Astrocyte of the hippocampus (primary cell): ENCODE results near the gene TTLL1.
"Not testable (repeated sequence)": the region's sequence is repeated elsewhere in the genome, so short reads cannot be mapped to it uniquely, and the experiment has no call there.

Experiments
- DNase-seq: peaks from one replicate; pipeline ENCODE4 v3.0.0; 2011; ENCODE audit warnings: low read depth, low spot score

TTLL1 gene

DNA sequence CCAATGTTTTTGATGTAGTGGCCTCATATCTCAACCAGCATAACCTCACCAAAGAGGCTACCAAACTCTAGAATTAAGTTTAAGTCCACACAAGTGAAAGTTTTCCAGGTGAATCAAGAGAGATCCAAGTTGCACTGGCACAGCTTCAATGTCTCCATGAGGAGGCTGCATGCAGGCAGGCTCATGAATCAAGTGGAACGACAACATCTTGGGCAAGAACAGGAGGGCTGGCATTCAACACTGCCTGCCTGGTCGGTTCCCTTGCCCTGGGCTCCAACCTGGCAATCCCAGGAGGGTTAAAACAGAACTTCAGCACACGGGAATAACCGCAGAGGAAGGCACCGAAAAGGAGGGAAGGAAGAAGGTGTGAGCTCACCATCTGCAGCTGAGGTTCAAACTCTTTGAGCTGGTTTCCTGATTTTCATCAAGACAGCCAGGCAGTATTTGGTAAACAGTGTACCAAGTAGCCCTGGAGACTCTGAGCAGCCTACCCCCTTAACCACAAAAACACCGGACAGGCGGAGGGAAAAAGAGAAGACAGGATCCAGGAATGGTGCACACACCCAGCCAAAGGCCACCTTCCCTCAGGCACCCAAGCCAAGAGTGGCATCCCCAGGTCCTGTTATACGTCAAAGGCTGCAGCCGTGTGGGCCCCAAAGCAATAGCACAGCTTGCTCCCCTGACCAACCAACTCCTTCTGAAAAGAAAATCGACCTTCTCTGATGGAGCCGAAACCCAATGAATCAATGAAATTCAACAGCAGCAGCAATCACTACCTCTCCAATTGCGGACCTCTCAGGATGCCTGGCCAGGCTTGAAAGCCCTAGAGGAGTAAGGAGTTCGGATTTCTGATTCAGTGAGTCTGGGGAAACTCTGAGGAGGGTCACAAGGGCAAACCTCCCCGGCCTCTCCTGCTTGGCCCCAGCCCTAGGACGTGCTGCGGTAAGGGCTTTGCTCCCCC lies 75.6 kb downstream of the TTLL1 start:
- DNase-seq = peak; percentile 55

DNA sequence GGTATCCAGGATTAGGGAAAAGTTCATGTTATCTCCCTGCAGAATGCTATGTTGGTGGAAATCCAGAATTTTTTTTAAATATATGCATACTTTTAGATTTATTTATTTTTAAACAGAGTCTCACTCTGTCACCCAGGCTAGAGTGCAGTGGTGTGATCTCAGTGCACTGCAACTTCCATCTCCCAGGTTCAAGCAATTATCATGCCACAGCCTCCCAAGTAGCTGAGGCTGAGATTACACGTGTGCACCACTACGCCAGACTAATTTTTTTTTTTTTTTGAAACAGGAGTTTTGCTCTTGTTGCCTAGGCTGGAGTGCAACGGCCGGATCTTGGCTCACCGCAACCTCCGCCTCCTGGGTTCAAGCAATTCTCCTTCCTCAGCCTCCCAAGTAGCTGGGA lies 76.8 kb downstream of the TTLL1 start:
- DNase-seq = no peak

DNA sequence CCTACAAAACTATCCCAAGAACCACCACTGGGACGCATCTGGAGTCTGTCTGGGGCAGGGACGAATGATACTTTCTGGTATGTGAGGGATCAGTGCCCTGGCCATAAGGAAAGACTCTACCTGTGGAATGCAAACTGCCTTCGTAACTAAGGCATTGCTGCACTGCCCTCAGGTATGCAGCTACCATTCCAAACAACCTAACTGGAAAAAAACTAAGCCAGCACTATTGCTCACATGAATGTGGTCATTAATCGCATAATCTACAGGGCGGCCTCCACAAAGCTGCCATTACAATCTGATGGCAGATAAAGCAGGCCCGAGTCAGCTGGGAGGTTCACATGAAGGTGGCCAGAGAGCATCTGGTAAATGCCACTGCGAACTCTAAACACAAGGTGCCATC lies 78.1 kb downstream of the TTLL1 start:
- DNase-seq = peak; percentile 73

DNA sequence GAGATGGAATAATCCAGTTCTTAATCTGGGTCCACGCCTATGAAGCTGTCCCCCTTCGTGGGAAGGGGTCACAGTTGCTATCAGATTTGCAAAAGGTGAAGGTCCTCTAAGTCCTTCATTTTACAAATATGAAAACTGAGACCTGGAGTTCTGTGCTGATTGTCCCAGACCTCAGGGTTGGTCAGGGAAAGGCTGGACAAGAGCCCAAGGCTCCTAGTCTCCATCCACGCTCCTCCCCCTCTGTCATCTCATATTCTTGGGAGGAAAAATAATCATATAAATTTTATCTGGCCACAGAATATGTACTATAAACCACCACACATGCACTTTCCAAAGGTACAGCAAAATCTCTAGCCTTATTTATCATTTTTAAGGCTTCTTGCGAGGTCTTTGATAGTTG lies 79.7 kb downstream of the TTLL1 start:
- no peak for DNase-seq

DNA sequence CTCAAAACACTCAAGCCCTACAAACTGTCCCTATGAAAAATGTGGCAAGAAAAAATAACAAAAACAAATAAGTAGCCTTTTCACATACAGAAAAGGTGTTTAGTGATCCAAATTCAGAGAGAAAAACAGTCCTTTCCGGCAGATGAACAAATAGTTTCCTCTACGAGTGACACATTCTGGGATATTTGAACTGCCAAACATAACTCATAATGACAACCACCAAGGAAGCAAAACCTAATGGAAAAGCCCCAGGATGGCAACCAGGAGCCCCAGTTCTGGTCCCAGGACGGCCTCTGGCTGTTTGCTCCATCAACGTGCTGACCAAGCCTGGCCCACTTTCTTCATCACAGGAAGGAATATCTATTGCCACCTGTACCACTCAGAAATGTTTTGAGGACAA lies 80.3 kb downstream of the TTLL1 start:
- no peak for DNase-seq

DNA sequence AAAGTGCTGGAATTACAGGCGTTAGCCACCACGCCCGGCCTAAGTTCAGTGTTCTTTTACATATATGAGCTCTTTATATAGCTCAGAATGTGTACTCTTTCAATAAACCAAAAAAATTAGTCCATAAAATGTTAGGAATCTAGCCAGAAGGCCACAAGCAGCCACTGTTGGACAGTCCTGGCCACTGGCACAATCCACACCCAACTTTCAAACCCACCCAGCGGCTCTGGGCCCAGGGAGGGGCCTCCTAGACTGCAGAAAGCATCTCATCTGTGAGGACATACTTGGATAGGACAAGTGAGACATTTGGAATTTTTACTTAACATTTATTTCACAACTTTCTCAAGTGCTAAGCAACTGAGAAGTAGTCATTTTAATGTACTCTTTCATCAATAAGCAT lies 80.7 kb downstream of the TTLL1 start:
- DNase-seq = no peak

DNA sequence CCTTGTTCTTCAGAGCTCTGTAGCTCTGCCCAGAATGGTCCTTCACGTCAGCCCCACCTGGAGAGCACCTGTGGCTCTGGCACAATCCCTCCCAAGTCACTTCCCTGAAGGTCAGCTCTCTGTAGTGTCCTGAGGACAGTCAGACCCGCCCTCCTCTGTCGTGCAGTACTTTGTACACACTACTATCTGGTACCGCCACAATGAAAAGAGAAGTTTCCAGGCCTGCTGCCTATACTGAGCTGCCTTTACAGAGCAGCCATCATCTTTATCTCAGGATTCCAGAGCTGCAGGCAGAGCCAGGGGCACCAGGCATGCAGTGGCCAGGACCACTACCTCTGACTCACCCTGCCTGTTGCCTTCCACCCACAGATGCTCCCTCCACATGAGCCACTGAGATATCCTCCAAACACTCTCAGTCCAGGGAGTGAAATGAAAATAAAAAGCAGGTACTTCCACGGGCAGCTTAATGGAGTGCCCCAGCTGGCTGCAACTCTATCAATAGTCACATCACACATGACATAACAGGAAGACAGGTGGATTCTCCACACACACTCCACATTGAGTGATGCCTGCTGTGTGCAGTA lies 81.6 kb downstream of the TTLL1 start:
- DNase-seq = peak; percentile 70

DNA sequence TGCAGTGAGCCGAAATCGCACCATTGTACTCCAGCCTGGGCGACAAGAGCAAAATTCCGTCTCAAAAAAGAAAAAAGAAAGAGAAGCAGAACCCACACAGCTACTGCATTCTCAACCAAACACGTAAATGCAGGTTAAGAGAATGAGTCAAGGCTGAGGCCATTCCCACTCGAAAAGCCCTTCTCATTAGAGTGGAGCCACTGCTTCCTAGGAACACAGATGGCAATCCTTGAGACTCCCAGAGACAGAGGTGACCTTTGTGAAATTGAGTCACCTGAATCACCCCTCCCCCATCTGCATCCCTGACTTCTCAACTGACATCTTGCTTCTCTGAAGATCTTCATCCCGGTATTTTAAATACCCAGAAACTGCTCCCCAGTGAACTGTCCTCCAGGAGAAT lies 82.4 kb downstream of the TTLL1 start:
- DNase-seq = peak; percentile 40

DNA sequence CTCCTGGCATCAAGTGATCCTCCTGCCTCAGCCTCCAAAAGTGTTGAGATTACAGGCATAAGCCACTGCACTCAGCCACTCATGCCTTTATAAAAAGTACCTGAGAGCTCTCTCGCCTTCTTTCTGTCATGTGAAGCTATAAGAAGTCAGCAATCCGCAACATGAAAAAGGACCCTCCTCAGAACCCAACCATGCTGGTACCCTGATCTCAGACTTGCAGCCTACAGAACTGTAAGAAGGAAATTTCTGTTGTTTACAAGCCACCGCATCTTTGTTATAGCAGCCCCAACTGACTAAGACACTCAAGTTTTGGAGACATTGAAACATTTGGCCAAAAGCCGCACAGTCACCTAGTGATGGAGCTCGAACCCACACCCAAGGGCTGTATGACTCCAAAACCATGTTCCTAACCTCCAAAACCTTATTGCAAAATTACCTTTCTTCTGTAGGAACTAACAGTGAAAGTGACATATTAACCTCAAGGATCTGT lies 83.1 kb downstream of the TTLL1 start:
- no peak for DNase-seq

DNA sequence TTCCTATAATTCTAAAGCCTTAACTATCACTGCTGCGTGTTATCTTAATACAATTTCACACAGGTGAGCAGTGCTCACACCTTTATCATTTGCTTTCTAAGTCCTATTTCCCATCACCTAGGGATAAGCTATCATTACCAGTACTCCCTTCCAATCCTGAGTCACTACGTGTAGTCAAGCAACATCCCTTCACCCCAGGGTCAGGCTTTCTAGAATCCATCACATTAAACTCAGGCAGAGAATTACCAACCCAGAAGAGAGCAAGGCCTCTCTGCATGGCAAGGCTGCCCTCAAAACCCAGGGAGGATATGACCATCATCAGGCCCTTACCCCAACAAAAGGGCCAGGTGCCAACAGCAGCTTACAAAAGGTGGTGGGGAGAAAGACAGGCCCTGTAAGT lies 84.1 kb downstream of the TTLL1 start:
- no peak for DNase-seq

DNA sequence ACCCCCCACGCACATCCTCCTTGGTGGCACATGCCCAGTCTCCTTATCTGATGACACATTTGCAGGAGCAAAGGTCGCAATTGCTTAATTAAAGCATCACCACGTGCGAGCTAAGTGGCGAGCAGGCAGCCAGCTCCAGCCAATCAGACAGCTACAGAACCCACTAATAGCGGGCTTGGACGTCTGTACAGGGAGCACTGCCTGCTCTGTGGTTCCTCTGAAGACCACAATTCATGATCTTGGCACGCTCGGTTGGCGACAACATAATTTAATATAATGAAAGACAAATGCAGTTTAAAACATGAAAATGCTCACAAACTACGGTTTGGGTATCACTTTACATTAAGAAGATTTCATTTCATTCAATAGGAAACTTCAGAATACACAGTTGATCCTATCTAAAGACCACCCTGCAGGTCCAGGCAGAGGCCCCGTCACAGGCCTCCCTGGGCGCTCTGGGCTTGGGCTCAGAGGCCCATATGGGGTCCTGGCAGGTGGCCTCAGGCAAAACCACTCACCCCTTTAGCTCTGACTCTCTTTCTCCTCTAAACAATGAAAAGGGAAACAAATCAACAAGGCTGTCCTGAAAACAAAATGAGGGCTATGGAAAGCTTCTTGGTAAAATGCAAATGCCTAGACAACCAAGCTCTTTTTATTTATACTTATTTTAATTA lies 84.7 kb downstream of the TTLL1 start:
- DNase-seq = peak; percentile 69

DNA sequence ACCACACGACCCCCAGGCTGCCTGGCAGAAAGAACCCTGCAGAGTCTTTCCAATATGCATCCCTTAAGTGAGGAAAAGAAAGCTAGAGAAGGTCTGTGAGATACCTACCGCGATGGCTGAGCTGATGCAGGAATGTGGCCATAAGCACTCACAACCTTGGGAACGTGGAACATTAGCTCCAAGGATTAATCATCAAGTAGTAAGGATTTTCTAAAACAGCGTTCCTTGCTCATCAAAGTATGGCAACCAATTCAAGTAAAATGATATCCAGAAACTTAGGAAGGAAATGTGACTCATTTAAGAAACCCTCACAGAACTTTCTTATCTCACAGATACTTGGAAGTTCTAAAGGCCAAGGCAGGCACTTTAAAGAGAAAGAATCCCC lies 87.0 kb downstream of the TTLL1 start:
- peak; percentile 56 for DNase-seq

DNA sequence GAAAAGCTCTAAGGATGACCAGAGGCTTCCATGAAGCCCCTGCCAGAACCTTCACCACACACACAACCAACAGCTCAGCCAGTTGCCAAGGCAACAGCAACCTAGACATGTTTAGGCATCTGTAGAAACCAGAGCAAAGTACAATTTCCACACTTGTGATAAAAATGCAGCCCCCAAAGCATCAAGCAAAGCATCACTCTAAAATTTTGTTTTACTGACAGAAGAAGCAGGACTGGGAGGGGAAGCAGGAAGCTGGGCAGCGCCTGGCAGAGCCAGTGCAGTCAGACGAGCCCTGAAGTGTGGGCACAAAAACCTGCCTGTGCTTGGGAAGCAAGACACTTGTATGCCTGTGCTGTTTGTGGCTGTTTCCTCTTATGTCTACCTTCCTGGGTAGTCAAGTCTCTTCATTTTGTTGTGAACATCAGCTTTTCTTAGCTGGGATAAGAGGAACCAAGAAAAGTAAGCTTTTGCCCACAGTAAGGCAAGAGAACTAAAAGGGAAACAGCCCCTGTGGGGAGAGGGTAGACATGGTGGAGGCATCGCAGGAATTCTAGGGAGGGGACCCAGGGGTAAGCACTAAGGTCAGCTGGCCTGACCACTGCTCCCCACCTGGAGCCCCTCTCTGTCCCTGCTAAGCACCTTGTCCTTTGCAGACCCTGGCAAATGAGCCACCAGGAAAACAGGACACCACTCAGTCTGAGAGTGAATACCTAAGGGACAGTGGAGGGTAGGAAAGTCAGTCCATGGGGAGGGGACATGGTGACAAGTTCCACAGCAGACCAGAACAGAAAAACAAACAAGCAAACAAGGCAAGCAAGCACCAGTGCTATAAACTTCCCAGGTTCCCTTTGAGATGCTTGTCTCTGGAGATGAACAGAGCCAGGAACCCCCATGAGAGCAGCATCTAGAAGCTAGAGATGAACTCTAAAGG lies 87.7 kb downstream of the TTLL1 start:
- peak; percentile 75 for DNase-seq

DNA sequence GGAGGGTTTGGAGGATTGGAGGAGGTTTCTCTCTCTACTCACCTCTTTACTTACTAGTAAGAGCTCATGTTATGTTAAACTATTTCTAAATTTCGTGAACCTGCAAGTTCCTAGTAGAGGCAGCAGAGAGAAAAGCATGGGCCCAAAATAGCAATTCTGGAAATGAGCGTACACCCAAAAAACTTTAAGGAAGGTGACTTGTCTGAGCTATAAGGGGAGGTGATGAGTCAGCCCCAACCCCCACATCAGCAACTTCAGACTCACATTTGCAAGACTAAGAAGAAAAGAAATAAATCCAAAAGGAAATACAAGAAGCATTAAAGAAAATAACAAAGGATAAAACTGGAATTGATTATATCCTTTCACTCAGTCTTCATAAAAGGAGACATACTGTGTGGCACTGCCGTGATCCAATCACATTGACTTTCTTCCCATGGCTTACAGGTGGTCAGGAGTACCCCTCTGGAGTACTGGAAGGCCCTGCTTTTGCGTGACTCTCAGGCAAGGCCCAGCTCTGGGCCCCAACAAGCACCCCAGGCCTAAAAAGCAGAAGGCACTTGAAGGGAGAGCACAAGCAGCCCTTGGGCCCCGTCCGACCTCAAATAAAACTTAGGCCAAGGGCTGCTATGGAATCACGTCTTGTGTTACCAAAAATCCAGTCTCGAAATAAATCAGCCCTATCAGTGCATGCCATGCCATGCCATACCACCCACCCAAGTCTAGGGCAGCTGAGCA lies 88.6 kb downstream of the TTLL1 start:
- DNase-seq = no peak

DNA sequence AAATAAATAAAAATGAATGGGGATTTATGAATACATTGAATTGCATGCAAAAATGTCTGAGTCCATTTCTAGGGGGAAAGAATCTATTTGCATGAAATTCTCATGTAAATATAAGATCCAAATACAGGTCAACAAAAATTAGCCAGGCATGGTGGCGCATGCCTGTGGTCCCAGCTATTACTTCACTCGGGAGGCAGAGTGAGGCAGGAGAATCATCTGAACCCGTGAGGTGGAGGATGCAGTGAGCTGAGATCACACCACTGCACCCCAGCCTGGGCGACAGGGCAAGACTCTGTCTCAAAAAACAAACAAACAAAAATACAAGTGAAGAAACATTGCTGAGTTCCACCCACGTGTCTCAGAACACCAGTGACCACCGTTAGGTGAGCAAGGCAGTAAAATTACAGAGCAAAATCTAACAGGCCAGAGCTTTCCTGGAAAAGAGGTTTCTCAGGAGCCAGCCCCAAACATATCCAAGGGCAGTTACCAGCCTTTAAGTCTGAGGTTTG lies 91.6 kb downstream of the TTLL1 start:
- DNase-seq = no peak

DNA sequence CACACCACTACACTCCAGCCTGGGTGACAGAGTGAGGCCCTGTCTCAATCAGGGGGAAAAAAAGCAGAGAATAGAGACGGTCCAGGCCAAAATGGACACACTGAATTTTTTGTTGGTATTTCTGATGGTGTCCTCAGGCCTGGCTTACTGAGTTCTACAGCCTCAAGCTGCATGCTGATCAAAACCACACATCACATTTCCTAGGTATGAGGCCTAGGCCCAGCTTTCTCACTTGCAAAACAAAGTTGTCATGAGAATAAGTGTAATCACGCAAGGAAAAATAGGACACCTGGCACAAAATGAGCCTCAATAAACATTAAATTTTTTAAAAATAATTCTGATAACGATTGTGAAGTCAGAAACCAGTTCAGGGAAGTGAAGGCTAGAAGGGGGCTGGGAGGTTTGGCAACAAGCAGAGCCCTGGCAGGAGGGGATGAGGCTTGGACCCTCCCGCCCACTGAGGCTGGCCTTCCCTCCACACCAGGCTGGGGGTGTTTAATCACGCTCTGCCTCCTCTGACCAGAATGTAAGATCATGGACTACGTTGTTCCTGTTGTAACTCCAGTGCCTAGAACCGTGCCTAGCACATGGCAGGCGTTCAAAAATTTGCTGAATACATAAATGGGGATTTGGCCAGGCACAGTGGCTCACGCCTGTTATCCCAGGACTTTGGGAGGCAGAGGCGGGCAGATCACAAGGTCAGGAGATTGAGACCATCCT lies 92.4 kb downstream of the TTLL1 start:
- DNase-seq = peak; percentile 37

DNA sequence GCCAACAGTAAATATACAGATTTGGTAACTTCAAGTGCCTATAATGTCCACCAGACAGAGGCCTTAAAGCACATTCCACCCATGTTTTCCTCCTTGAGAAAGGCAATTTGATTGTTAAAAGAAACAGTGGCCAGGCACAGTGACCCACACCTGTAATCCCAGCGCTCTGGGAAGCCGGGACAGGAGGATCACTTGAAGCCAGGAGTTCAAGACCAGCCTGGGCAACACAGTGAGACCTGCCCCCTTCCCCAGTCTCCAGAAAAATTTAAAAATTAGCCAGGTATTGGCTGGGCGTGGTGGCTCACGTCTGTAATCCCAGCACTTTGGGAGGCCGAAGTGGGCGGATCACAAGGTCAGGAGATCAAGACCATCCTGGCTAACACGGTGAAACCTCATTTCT lies 93.5 kb downstream of the TTLL1 start:
- not testable (repeated sequence) for DNase-seq

DNA sequence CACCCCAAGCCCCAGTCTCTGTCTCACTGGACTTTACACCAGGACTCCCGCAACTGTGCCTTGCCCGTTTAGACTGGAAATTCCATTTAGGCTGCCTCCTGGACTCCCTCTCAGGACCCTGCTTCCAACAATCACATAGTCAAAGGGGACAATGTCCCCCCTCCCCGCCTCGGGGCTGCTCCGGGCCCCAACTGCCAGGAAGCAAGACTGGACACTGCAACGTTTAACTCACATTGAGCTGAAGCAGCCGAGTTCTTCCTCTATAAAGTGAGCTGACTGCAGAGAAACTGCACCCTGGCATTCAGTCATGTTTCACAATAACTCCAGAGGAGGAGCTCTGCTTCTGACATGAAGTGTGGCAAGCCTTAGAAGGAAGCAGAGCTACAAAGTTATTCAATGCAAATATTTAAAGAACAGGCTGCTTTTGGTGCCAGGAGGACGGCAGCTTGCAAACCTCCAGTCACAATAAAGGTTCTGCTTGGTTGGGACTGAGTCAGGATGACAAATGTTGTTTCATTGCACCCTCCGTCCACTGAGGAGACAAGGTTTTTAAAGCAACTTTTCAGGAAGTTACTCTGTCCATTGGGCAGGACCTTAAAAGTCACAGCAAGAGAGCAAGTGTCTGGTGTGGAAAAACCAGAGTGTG lies 94.2 kb downstream of the TTLL1 start:
- peak; percentile 88 for DNase-seq

DNA sequence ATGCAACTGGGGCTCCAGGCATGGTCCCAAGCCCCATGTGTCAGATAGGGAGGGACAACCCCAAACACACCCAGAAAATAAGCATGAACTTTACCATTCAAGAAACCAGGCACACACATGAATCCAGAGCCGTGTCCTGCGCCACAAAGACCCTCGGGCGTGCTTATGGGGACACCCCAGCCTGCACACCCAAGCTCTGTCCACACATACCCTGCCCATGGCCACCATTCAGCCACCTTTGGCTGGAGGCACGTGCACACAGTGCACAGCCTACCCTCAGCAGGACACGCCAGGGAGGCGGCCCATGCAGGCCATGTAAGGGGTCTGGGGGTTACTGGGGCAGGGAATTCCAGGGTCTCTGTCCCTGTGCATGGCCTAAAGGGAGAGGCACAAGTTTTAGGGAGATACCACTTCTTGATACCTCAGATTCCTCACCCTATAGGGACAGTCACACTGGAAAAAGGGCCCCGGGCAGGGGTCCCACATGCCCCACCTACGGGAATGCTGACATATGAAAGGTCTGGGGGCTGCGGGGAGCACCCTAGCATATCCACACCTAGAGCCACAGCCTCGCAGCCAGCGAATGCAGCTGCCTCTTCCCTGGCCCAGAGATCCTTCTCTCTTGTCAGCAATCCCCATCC lies 94.8 kb downstream of the TTLL1 start:
- no peak for DNase-seq
